ENCODE data around the gene PTPRM.

PTPRM gene

DNA sequence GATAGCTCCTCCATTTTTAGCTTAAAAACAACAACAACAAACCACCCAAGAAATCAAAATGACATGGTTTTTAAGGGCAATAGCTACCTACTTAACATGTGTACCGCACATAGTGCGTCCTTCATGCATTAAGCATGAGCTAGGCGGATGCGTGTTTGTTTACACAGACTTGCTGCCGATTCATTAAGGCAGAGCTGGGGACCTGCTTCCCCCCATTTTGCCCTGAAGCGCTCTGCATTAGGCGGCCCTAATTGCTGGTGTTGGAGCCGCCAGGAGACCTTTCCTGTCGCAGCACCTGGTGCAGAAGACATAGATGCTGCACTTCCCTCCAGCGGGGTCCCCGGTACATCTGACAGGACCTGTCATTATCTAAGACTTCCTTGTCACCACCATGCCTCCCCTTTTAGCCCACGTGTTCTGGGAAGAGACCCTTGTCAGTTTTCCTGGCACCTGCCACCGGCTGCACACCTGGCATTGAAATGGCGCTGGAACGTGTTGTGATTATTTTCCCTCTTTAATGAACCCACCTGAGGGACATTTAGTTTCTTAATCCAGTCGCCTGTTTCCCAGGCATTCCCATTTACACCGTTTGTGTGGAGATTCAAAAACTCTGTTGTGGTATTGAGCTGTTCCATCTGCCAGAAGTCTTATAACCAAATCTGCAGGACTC is 781.1 kb downstream of the PTPRM start:
- DNase-seq = peak; percentile 97

DNA sequence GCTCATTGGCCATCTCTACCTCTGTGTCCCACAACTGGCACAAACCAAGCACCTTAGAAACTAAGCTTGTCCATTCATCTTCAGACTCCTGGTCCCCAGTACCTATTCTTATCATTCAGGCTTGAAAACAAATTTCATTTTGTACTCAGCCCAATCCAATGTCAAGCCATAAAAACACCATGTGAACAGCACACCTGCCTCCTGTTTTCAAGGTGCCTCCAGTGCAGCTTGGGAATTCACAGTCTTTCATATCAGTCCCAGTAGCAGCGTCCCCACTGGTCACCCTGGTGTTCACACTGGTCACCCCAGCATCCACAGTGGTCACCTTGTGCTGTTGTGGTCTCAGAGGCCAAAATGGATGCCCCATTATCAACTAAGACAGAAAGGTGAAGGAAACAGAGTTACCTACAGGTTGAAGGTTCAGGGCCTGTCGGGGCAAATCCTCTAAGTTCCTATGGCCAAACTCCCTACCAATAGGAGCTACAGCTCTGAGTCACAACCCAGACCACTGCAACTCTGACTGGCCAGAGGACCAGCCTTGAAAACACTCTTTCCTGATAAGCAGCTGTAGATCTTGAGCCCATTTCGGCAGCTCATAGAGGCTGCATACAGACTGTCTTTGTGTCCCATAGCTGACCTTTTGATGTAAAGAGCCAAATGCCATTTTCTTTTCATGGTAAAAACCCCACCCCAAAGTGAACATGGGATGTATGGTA is 782.6 kb downstream of the PTPRM start:
- DNase-seq = no peak

DNA sequence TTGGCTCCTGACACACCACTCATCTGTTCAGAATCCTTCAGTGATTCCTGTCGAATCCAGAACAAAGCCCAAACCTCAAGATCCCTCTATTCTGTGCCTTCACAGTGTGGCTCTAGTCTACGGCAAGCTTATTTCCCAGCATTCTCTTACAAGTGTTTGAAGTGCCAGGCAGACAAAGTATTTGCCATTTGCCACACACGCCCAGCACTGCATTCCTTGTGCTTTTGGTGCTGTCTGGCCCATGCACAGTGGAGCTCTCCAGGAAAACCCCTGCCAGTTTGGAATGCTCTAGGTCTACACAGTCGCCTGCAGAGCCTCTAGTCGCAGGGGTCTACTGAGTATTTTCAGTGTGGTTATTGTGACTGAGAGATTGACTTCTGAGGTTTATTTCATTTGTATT is 783.5 kb downstream of the PTPRM start:
- DNase-seq = no peak

DNA sequence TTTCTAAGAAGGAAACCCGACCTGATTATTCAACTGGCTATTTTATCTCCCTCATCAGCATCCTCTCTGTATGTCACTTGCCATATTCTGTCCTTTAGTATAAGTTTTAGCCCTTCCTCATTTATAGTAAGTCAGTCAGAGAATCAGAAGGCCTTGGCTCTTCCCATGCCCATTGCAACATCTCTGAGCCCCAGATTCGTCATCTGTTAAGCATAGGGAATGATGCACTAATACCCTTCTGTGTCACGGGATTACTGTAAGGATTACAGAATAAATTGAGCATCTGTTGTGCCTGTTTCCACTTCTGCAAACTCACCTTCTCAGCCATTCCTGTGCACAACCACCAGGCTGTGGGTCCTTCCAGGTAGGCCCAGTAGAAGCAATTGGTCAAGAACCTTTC is 784.0 kb downstream of the PTPRM start:
- no peak for DNase-seq

DNA sequence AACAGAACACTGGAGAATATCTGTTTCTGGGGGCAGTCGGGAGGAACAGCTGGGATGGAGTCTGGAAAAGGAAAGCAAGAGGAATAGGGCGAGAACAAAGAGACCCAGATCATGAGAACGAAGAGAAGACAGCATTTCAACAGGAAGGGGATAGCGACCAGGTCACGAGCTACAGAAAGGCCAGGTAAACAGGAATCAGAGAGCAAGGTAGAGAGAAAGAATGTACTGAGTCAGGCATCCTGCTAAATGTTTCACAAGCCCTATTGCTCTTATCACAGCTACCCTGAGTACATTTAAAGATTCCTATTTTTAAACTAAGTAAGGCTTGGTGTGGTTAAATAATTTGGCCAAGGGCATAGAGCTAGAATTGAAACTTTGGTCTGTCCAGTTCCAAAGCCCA is 787.2 kb downstream of the PTPRM start:
- no peak for DNase-seq

DNA sequence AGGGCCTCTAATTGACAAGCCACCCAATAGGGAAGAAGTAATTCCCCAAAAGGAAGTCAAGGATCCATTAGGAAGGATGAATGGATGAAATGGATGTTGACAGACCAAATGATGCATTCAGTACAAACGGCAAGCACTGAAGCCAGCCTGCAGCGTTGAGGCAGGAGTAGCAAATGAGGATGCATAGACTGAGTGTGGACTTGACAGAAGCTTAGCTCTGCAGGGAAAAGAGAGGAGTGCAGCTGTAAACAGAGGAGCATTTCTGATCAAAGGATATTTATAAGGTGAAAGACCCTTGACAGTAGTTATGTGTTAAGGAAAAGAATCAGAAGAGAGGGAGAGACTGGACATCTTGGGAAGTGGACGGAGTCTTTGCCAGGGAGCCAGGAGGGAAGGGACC is 788.9 kb downstream of the PTPRM start:
- no peak for DNase-seq

DNA sequence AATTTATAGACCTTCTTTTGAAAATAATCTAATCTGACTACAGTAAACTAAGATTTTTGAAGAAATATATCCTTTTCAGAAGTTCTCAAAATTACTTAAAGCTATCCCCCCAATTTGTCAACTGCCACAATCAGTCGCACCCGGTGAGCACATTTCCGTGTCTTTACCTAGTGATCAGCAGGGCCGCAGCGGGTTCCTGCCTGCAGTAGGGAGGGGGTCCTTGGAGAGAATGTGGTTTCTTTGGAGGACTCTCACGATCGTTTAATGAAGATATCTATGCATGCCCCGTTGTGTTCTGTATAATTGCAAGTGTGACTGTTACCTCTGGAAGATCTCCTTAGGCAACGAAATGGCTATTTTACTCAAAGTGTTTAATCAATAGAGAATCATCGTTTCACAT is 790.2 kb downstream of the PTPRM start:
- DNase-seq = no peak

DNA sequence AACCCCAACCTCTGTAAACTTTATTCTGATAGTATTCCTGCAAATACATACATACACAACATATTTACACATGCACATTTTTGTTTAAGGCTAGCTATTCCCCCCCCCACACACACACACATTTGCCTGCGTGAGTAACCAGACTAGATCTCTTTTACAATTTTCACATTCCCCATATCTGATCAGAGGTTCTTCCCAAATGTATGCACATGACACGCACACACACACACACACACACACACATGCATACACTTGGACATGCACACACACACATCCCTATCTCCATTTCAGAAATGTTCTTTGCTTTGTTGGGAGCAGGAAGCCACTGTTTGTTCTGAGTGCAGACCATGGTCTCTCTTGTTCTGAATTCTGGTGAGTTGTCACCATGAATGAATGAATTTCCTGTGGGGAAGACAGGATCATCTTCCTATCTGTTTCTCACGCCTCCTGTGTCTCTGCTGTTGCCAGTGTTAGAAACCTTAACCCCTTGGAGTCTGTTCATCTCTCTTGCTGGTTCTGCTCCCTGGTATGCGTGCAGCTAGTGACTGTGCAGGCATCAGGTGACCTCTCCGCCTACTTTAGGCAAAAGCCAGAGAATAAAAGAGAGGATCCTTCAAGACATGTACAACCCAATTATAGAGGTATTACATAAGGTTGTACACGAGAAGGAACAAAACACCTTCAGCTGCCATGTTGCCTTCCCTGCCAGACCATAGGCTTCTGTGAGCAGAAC is 791.1 kb downstream of the PTPRM start:
- DNase-seq = no peak

DNA sequence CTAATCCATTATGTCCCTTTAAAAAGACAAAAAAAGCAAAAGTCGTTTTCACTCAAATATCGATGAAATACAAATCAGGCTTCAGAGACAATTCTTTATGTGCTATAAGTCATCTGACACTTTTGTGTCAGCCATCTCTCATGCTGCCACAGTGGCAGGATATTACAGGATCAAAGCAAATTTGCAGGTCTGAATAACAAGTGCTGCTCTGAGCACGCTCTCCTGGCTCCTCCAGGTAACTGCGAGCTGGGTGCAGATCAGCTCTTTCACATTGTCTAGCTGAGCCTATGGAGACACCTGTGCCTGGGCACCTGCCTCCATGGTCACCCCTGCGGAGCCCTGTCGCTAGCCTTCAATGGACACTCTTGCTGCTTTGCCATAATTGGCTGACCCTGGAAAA is 792.0 kb downstream of the PTPRM start:
- DNase-seq = no peak

DNA sequence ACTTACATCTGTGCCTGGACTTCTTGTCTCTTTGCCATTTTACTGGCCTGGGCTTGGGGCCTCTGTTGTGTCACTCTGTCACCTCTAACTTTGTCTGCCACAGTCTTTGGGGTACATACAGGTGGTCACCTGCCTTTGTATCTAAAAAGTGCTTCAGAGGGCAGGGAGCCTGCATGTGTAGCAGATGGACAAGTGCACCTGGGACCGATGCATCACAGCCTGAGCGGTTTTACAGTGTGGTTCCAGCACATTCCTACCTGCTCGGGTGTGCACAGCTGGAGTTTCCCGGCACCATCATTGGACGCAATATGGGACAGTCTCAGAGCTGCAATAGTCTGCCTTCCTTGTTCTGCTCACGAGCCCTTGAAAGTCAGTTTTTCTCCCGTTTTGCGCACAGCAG is 792.4 kb downstream of the PTPRM start:
- DNase-seq = no peak

DNA sequence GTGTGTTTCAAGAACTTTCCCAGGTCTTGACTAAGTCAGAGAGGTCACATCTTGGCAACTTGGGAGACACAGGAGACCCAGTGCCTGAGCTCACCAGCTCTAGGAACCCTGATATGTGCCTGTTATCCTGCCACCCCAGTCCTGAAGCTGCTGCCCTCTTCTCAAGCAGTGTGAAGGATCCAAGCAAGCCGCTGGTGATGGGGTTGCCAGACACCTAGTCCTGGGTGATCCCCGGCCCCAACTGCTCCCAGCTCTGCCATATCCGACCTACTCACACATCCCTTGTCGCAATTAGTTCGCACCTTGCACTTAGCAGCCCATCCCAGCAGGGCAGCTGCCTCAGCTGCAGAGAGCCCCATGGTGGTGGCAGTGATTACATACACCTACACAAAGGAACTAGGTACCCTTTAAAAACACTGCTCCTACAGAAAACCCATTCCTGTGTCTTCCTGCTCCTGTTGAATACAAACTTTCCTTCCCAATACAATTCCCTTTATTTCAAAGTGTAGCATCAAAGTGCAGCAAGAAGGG is 794.9 kb downstream of the PTPRM start:
- DNase-seq = no peak

DNA sequence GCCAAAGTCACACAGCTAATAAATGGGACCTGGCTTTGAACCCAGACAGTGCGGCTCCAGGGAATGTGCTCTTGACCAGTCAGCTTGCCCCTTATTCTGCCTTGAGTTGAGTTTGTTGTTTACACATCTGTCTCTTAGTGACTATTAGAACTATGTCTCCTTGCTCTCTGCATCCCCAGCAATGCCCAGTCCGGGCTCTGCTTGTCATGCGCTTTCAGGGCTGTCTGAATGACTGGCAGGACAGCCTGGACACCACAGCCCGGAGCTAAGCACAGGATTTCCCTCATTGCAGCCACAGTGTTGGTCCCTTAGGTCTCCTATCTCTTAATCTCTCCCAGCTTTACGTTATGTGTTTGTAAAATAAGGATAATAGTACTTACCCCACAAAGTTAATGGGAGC is 795.7 kb downstream of the PTPRM start:
- no peak for DNase-seq

DNA sequence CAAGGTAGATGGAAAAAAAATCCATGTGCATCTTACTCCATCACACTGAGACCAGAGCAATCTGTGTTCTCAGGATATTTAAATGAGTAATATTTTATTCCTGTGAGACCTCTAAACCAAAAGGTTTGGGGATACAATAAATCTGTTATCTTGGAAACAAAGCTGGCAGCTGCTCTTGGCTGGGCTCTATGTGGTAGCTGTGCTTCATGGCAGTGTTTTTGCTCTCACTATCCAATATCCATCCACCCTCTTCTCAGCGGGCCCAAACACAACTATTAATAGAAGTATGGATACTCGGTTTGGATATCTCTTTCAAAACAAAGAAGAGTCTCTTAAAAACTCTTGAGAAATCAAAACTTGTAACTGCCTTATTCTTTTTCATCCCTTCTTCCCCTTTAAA is 797.3 kb downstream of the PTPRM start:
- no peak for DNase-seq

DNA sequence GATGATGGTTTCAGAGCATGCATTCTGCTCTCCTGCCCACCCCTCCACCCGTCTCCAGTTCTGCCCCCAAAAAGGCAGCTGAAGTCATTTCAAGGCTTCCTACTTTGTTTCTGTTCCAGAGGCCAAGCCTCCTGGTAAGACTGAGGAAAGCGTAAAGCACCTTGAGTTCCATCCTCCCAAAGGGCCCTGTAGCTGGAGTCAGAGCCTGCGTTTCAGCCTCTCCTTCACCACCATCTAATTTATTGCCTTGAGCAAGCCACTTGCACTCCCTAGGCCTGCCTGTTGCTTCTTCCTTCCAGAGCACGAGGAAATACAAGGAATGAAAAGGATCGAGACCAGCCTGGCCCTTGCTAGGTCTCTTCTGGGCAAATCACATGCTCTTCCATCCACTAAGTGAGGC is 797.9 kb downstream of the PTPRM start:
- DNase-seq = no peak

DNA sequence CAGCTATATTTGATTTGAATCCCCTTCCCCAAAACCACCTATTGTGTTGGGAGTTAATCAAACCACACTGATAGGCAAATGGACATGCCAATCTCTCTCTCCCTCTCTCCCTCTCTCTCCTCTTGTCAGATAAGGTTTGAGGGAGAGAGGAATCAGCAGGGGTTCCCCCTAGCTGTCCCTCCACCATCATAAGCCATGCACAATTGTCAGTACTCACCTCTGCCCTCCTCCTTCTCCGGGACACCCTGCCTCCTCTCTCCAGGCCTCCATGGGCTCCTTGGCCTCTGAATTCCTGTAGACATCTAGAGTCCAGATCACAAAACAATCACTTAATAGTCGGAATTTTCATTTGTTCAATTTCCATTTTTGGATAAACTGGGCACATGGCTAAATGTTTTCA is 798.4 kb downstream of the PTPRM start:
- DNase-seq = no peak

DNA sequence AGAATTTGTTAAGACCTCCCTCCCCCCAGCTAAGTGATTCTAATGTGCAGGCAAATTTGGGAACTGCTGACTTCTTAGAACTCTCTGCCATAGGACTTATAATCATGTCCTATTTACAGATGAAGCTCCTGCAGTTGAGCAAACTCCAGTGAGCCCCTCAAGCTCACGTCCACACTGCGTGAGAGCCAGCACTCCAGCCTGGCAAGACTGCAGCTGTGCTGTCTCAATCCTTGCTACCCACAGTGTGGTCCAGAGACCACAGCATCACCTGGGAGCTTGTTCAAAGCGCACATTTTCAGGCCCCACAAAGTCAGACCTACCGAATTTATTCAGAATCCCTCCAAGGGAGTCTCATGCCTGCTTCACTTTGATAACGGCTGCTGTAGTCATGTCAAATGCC is 799.0 kb downstream of the PTPRM start:
- DNase-seq = no peak

DNA sequence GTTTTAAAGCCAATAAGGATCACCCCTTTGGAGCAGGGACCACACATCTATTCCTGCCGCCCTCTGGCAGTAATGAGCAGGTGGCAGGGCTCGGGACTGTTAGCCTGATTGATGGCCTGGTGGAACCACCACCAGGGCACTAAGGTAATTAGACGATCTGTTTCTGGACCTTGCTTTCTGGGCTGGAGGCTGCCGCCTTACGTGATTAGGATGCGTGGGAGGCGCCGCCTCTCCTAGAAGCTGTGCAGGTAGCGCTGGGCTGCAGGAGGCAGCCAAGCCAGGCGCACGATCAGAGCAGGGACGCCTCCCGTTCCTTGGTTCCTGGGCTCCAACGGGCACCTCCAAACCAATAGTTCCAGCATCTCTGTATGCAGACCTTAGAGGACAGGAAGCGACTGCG is 799.5 kb downstream of the PTPRM start:
- DNase-seq = peak; percentile 70

DNA sequence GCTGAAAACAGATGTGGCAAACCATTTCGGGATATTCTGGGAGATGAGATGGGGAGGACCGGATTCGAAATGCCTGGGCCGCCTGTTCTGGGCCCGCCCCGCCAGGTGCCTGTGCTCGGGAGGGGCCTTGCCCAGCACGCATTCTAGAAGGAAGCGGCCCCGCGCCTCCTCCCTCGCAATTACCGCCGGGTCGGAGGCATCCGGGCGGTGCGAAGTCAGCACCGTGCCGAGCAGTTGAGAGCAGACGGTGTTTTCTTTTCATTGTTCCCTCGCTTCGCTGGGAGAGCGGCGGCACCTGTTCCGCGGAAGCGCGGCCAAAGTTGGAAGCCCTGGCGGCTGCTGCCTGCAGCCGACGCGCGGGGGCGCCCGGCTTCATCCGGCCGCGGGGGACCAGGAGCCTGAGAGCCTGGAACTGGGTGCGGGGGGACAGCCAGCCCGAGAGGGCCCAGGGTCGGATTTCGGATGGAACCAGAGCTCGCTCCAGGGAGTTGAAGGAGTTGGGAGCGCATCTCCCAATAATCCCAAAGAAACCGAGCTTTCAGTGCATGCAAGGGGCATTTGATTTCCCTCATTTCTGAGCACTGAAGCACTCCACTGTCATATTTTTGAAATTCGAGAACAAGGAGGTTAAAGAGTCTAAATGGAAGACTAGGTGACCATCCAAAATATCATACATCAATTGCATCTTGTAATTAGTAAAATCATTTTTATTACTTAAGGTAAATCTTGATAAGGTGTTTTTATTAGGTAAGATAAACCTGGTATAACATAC is 800.3 kb downstream of the PTPRM start:
- peak; percentile 91 for DNase-seq

DNA sequence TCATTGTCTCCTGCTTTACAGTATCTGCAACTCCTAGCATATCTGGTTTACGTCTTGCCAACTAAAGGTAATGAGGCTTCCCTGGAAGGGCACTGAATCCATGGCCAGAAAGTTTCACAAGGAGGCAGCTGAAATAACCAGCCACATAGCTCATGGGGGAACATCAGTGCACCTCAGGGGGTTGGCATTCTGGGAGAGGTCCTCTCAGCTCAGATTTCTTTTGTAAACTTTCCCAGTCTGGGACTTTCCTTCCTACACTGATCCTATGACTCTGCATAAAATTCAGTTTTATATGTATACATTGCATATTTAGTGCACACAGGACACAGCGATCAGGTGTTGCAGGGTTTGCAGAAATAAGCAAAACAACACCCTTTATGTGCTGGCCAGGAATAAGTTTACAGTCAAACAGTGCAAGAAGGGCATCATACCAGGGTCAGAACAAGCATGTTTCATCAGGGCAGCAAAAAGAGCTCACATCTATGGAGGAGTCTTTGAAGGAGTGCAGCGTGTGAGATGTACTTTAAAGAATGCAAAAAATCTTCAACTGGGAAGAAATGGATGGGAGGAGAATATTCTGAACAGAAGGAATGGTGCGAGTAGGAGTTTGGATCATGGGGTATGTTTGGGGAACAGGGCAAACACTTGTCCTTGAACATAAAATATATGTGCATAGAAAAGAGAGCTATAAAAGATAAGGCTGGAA is 801.5 kb downstream of the PTPRM start:
- no peak for DNase-seq

DNA sequence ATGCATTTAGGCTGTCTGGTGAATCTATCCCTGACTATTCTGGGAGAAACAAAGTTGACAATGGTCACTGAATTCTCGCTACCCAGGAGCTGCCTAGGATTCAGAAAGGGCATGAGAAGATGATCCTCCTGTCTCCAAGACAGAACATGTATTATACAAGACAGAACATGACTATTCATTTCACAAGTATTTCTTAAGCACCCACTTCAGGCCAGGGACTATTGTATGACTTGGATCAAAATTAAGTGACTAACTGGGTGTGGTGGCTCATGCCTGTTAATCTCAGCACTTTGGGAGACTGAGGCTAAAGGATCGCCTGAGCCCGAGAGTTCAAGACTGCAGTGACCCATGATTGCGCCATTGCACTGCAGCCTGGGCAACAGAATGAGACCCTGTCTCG is 806.4 kb downstream of the PTPRM start:
- no peak for DNase-seq

DNA sequence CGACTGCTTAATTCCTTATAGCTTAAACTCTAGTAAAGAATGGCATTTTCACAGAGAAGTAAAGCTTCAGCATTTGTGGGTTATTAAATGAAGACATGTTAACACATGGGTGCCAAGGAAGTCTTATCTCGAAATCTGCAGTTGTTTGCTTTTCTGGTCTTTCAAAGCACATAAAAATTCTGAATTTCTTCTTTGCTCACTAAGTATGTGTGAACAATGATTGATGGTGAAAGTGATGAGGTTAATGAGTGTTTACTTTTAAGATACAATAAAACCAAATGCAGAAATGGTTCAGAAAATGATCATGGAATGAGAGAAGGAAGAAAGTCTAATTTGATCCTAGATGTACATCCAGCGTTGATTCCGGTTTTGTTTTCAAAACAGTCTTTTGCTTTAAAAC is 807.6 kb downstream of the PTPRM start:
- DNase-seq = no peak

DNA sequence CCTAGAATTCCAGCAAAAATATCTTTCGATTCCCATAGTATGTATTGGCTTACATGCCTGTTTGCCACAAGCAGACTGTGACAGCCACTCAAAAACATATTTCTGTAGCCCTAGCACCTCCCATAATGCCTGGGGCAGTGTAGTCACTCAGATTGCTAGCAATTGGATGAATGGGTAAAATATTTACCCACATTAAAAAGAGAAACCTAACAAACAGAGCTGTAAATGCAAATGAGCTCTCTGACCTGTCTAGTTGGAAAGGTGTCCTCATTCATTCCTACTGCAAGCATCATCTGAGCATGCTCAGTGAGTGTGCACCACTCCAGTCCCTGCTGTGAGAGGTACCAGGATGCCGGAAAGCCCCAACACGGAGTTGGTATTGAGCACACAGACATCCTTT is 808.1 kb downstream of the PTPRM start:
- peak; percentile 27 for DNase-seq

DNA sequence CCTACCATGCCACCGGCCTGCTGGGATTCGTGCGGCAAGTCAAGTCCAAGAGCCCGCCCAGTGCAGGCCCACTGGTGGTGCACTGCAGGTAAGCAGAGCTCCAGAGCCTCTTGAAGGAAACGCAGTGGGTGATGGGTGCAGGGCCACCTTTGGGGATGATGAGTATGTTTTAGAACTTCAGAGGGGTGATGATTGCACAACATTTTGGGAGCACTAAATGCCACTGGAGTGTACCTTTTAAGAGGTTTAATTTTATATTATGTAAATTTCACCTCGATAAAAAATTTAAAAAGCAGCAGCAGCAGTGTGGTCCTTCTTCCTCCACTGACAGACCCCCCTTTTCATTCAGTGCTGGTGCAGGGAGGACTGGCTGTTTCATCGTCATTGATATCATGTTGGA is 809.0 kb downstream of the PTPRM start:
- no peak for DNase-seq

All from NCI-H1417 treated with DMSO at 0.1 percent for 48 hours (cell line).